Kidney epithelial cell (primary cell): Measurements from ENCODE around the gene GOLGB1. TPM values are rescaled to one million over a fixed set of nuclear protein-coding genes. Genes with fewer than 3 reads are reported as not detected.

Experiments used
- DNase-seq: peaks from one replicate; pipeline ENCODE4 v3.0.0-alpha.2; 2010; ENCODE audit warnings: low read depth
- H3K27me3 ChIP-seq: 2 replicates; pipeline ENCODE4 v1.6.0; 2011; ENCODE audit warnings: low read length; ENCODE audit not compliant: control insufficient read depth, insufficient read depth
- H3K36me3 ChIP-seq: 2 replicates; pipeline ENCODE4 v1.5.1; 2011; ENCODE audit warnings: low read length; ENCODE audit not compliant: control insufficient read depth, insufficient read depth
- H3K4me3 ChIP-seq: 2 replicates; pipeline ENCODE4 v1.5.1; 2011; ENCODE audit warnings: low read depth, mild to moderate bottlenecking, control low read depth, low read length
- total RNA-seq: library from RNA; depleted of rRNA; stranded (reverse); fragments of >200 nt; gene quantifications from 2 replicates; pipeline ENCODE4 v1.2.3, GENCODE V29; 2015
- TF ChIP-seq, protein P1 (sequence below): IDR thresholded peaks from 2 replicates; pipeline ENCODE4 v1.5.1; 2011; ENCODE audit warnings: mild to moderate bottlenecking, moderate library complexity, low read length, control low read depth, inconsistent platforms; ENCODE audit not compliant: insufficient read depth, poor library complexity, severe bottlenecking

The GOLGB1 gene, protein sequence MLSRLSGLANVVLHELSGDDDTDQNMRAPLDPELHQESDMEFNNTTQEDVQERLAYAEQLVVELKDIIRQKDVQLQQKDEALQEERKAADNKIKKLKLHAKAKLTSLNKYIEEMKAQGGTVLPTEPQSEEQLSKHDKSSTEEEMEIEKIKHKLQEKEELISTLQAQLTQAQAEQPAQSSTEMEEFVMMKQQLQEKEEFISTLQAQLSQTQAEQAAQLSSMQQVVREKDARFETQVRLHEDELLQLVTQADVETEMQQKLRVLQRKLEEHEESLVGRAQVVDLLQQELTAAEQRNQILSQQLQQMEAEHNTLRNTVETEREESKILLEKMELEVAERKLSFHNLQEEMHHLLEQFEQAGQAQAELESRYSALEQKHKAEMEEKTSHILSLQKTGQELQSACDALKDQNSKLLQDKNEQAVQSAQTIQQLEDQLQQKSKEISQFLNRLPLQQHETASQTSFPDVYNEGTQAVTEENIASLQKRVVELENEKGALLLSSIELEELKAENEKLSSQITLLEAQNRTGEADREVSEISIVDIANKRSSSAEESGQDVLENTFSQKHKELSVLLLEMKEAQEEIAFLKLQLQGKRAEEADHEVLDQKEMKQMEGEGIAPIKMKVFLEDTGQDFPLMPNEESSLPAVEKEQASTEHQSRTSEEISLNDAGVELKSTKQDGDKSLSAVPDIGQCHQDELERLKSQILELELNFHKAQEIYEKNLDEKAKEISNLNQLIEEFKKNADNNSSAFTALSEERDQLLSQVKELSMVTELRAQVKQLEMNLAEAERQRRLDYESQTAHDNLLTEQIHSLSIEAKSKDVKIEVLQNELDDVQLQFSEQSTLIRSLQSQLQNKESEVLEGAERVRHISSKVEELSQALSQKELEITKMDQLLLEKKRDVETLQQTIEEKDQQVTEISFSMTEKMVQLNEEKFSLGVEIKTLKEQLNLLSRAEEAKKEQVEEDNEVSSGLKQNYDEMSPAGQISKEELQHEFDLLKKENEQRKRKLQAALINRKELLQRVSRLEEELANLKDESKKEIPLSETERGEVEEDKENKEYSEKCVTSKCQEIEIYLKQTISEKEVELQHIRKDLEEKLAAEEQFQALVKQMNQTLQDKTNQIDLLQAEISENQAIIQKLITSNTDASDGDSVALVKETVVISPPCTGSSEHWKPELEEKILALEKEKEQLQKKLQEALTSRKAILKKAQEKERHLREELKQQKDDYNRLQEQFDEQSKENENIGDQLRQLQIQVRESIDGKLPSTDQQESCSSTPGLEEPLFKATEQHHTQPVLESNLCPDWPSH (N-terminal part only)
- 34.4 and 112 TPM in 2 replicates for total RNA-seq

- no peaks in the 10 kb centered on the region for H3K27me3 ChIP-seq
- no peaks in the 10 kb centered on the region for H3K36me3 ChIP-seq
- peak within 1 kb of the TSS; percentile 90 for H3K4me3 ChIP-seq
- TF ChIP-seq, protein P1, sequence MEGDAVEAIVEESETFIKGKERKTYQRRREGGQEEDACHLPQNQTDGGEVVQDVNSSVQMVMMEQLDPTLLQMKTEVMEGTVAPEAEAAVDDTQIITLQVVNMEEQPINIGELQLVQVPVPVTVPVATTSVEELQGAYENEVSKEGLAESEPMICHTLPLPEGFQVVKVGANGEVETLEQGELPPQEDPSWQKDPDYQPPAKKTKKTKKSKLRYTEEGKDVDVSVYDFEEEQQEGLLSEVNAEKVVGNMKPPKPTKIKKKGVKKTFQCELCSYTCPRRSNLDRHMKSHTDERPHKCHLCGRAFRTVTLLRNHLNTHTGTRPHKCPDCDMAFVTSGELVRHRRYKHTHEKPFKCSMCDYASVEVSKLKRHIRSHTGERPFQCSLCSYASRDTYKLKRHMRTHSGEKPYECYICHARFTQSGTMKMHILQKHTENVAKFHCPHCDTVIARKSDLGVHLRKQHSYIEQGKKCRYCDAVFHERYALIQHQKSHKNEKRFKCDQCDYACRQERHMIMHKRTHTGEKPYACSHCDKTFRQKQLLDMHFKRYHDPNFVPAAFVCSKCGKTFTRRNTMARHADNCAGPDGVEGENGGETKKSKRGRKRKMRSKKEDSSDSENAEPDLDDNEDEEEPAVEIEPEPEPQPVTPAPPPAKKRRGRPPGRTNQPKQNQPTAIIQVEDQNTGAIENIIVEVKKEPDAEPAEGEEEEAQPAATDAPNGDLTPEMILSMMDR, result no peak
- peak; percentile 100 for DNase-seq
Measured at GRCh38 chr3:121749276-121750086, at the start of gene GOLGB1. Gene GOLGB1 (minus strand): TSS chr3:121749741. CDS start chr3:121730971, 18,770 bp downstream.

GRCh38 chr3:121796970-121797369 lies 47.4 kb upstream of the GOLGB1 start:
- Histone ChIP-seq H3K36me3 (no peaks in the 10 kb centered on the region), H3K27me3 (no peaks in the 10 kb centered on the region), H3K4me3 (no peak overlapping the region)
- TF ChIP-seq, protein P1, result no peak
- no peak for DNase-seq

DNA sequence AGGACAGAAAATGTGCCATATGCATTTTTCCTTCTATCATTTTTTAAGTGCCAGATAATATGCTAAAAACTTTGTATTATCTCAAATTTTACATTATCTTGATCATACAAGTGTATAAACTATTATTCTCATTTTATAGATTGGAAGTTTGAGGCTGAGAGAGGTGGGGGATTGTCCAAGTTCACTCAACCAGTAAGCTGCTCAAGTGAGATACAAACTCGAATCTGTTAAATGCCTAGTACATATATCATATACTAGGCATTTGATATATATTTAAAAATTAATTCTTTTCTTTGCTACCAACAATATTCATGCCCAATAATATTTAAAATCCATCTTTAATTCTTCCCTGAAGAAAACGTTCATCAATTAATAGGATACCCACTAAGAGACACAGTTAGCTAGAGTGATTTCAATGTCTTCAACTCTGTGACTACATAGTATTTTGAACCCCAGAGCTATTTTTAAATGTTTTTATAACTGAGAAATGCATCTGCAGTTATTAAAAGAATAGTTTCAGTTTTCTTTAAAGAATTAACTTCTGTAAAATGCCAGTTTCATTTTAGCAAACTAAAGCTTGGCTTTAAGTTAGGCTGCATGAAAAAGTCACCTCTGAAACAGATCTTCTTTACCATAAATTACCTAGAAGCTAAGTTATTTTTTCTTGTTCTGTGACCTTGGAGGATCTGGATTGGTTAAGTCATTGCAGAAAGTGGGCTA lies 44.9 kb upstream of the GOLGB1 start:
- TF ChIP-seq, protein P1, result no peak
- no peaks in the 10 kb centered on the region for H3K36me3 ChIP-seq
- no peak for DNase-seq
- H3K27me3 ChIP-seq, result no peaks in the 10 kb centered on the region
- no peak overlapping the region for H3K4me3 ChIP-seq

GRCh38 chr3:121793078-121793477 lies 43.5 kb upstream of the GOLGB1 start:
- TF ChIP-seq, protein P1, result no peak
- no peak for DNase-seq
- no peaks in the 10 kb centered on the region for H3K27me3 ChIP-seq

More at GRCh38 chr3:121793078-121793477, 43.5 kb upstream of the GOLGB1 start:
- H3K36me3 ChIP-seq, result no peaks in the 10 kb centered on the region
- no peak overlapping the region for H3K4me3 ChIP-seq
